Iris pigment epithelial cell (primary cell): ENCODE results near the gene LCP2.

ENCODE experiments used
- DNase-seq: peaks from one replicate; pipeline ENCODE4 v3.0.0-alpha.2; 2011; ENCODE audit warnings: low read depth

The LCP2 gene

DNA sequence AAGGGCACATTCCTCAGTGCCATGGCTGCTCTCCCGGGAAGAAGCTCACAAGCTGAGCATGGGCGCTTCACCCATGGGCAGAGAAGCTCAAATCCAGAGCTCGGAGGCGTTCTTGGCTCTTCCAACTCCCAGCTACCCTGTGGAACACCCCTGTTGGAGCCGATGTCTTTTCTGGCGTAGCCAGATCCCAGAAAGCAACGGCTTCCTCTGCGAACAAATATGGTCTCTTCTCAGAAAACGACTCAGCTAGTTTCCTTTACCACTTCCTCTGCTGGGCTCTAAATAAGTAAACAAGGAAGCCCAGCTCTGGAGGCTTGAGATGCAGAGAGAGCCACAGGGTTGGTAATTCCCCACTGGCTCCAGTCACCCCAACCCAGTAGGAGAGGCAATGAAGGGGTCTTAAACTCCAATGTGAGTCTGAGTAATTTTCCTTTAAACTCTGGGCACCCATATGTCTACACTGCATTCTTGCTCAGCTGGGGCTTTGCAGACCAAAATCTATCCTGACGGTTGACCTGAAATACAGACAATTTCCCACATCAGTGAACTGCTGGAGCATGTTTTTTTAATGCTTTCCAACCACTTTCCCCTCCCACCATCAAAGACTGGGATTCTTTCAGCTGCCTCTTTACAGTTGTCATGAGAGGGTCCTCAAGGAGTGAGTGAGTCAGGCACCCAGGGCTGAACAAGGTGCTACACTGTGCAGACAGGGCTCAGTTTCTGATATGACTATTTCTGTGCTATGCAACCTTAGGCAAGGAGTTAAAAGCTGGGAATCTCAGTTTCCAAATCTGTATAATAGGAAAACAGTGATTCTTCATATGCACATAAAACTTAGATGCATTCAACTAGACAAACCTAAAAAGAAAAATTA lies at the start of gene LCP2:
Gene LCP2 (minus strand): TSS at position 189 of the 874 bp plus-strand sequence. CDS start 166 bp downstream, at position 23.
- DNase-seq, result no peak

- no peak for DNase-seq
These were observed 49.5 kb upstream of the LCP2 start for GRCh38 chr5:170347022-170347567.

- DNase-seq, result no peak
These were observed 48.4 kb upstream of the LCP2 start for GRCh38 chr5:170345971-170346370.

DNA sequence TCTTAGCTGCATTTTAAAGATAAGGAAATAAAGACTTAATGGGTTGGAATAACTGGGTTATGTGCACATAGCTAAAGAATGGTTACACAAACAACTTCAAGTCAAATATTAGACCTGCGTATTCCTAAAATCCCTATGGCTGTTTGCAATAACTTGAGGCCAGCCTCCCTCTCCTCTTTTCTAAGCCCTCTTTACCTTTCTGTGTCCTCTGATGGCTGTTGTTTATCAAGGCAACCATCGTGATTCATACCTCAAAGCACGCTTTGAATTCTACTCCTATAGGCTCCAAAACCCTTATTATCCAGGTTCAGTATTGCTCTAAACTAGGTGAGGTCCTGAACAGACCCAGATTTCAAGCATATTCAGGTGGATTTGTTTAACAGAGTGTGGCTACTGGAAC lies 45.6 kb upstream of the LCP2 start:
- DNase-seq, result no peak

DNA sequence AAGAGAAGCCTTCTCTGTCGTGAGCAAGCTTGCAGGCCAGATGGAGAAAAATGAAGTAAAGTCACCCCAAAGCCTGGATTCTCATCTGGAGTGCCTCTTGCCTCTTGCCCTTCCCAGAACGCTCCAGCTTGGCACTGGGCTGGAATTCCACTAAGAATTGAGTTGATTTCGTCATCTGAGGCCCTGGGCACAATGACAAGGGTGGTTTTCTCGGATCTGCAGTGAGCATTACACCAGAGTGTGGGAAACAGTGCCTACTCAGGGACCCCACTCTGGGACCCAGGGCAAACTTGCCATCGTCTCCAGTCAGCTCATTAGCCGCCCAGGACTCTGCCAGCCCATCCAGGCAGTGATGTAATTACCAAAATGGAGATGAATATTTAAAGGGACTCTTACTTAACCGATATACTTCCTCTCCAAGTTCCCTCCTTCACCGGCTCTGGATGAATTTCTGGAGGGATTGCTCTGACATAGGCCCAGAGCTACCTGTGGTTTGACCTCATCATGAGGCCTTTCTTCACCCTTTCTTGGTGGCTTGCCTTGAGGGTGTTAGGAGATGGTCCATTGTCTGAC lies 44.7 kb upstream of the LCP2 start:
- no peak for DNase-seq

DNA sequence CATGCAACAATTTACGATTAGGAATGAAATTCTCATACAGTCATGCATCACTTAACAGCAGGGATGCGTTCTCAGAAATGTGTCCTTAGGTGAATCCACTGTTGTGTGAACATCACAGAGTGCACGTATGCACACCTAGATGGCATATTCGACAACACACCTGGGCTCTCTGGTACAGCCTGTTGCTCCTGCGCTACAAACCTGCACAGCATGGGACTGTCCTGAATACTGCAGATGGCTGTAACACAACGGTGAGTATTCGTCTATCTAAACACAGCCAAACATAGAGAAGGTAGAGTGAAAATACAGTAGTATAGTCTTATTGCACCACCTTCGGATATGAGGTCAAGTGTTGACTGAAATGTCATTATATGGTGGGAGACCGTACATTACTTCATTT lies 44.0 kb upstream of the LCP2 start:
- DNase-seq, result no peak

DNA sequence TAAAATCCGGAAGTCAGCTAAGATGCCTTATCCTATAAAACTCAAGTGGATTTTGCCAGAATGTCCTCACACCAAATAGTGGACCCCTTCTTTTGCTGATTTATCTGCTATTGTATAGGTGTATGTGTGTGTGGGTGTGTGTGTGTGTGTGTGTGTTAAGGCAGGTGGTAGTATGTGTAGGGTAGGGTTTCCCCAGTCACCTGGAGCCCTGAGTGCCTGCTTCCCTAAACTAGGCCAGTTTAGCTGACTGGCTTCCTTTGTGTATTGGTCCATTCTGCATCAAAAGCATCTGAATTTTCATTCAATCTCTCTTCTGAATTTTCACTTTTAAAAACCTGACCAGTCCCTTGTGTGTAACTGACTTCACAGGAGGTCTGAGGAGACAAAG lies 42.2 kb upstream of the LCP2 start:
- no peak for DNase-seq

DNA sequence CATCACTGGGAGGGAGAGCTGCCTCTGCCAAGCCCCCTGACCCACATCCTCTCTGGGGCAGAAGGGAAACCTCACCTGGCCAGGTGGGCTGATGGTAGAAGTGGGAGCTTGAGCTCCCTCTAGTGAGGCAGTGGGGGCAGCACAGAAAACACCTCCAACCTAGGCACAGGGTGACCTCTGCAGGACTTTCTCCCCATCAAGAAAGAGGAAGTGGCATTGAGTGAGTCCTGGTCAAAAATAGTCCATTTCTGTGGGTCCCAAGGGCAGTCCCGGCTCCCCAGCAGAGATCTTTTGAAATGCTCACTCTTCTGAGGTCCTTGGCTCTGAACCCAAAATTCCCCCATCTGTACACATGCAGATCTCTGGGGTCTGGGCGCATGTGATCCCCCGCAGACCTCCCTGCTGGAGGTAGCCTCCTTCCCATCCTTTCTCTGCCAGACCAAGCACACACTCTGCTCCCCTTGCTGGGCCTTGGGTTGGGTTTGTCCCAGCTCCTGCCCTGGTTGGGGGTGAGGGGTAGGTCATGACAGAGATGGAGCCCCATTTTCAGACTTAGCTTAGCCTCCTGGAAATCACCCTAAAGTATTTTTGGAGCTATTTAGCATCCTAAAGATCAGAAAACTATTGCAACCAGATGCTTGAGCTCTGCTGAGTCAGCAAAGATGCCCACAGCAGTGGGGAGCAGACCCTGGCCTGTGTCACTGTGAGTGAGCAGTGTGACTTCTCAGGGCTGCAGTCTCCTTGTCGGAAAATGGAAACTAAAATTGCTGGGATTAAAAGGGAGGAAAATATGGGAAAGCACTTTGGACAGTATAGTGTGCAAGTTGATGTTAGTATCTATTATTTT lies 41.6 kb upstream of the LCP2 start:
- DNase-seq, result no peak

DNA sequence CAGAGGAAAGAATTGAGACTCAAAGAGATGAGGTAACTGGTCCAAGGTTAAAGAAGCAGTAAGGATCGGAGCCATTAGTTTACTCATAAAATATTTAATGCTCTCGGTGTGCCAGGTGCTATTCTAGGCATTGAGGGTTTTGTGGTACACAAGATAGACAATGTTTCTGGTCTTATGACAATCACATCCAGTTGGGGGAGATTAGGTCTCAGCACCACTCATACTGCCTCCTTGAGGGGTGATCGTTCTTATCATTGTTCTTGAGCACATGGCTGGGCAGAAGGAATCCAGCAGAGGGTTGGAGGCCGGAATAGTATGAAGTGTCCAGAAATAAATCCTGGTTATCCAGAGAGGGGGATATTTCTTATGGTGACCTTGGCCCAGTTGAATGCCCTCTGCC lies 40.7 kb upstream of the LCP2 start:
- DNase-seq, result no peak

GRCh38 chr5:170337045-170337733 lies 39.6 kb upstream of the LCP2 start:
- DNase-seq, result no peak

GRCh38 chr5:170336065-170336464 lies 38.5 kb upstream of the LCP2 start:
- no peak for DNase-seq

DNA sequence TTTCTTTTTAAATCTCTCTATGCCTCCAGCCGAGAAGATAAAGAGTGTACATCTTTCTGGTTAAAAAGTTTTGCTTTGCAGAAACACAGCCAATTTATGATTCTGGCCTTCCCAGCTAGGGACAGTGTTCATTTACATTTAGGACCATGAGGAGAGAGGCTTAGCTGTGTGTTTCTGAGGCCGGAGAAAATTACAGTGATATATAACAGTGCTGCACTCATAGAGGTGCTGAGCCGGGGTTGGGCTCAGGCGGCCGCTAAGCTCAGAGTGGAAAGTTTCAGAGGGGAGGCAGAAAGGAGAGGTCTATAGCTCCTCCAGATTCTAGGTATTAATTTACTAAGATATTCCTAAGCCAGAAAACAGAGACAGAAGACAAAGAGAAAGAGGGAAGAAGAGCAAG lies 37.0 kb upstream of the LCP2 start:
- DNase-seq, result no peak

GRCh38 chr5:170333161-170333910 lies 35.8 kb upstream of the LCP2 start:
- no peak for DNase-seq

DNA sequence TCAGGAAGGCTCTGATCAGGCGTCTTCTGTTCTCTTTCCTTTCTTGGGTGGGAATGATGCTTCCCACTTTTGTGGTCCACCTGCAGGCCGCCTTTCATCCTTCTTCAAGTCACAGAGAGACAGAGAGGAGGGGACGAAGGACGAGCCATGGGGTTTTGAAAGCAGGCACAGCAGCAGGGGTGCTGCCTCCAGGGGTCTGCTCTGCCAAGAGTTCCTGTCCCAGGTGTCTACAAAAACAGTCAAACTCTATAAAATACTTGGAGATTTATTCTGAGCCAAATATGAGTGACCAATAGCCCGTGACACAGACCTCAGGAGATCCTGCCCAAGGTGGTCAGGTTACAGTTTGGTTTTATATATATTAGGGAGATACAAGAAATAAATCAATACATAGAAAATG lies 34.5 kb upstream of the LCP2 start:
- DNase-seq, result no peak

- DNase-seq, result no peak
These were observed 33.0 kb upstream of the LCP2 start for GRCh38 chr5:170330568-170331054.

- no peak for DNase-seq
These were observed 31.9 kb upstream of the LCP2 start for GRCh38 chr5:170329524-170329923.

DNA sequence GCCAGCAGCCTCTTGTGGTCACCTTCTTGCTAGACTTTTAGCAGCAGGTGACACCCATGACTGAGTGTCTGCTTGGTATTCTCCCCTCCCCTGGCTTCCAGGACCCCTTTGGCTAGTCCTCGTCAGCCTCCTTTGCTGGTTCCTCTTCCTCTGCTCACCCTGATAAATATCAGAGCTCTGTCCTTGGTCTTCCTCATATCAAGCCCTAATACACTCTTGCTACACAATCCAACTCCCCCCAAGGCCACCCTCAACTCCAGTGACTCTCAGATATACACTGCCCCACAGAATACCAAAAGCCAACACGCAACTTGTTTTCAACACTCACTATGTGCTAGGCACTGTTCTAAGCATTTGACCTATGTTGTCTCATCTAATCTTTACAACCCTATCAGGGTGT lies 30.3 kb upstream of the LCP2 start:
- no peak for DNase-seq

- DNase-seq, result no peak
These were observed 29.6 kb upstream of the LCP2 start for GRCh38 chr5:170327168-170327567.

GRCh38 chr5:170319301-170319700 lies 21.7 kb upstream of the LCP2 start:
- no peak for DNase-seq

DNA sequence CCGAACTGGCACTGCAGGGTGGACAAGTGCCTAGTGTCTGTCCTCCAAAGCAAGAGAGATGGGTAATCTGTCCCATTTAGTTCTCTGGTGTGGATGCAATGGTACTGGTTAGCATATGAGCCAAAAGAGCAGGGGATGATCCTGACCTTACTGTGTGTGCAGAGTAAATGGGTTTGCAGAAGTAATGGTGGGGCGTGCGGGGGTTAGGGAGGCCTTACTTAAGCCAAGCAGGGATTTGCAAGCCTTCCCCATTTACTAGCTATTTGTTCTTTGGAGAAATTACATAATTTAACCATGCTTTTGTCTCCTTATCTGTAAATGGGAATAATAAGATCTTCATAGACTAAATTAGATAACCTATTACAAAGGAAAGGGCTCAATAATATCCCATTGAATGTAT lies 19.9 kb upstream of the LCP2 start:
- no peak for DNase-seq

DNA sequence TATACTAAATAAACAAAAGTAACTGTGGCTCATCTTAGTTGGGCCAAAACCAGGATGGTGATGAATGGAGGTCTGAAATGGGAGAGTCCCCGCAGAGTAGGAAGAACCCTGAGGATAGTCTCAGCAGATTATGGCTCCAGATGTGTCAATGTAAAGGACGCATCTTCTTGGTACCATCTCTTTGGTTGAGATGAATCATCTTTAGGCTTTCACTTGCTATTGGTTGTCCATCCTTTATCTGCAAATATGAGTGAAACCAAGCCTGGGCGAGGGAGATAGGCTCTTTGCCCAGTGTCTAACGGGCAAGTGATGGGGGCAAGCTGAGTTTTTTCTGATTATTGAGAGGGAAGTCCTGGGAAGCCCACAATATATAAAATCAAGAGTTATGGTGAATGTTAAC lies 19.4 kb upstream of the LCP2 start:
- DNase-seq, result no peak
